ENCODE results near the gene PPP4C.
"Not testable (repeated sequence)": the region's sequence is repeated elsewhere in the genome, so short reads cannot be mapped to it uniquely, and the experiment has no call there.

The PPP4C gene

DNA sequence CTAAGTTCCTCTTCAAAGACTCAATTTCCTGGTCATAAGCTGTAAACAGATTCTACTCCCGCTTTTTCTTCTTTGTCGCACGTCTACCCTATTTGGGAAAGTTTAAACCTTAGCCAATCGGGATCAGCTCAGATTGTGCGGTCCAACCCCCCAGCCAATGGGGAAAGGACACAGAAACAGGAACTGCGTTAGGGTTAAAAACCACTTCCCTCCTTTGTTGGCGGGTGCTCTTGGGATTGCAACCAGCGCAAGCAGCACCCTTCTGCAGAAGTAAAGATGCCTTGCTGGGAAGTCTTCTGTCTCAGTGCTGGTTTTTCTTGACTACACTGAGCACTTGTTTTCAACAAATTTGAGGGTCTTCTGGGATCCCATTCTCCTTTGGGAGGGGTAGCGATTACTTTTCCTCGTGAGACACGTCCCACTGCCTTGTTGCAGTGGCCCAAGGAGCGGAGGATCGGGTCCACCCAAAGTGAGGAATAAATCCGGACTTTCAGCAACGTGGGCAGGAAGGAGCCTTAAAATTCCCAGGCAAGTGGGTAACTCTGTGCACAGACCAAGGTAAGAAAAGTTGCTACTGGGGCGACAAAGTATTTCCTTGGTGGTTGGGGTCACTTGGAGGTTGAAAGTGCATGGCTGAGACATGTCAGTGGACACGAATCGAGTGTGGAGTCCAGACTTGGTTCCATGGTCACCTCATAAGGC is 21.2 kb downstream of the PPP4C start:
- no peak for DNase-seq (ENCODE audit: low read depth)

DNA sequence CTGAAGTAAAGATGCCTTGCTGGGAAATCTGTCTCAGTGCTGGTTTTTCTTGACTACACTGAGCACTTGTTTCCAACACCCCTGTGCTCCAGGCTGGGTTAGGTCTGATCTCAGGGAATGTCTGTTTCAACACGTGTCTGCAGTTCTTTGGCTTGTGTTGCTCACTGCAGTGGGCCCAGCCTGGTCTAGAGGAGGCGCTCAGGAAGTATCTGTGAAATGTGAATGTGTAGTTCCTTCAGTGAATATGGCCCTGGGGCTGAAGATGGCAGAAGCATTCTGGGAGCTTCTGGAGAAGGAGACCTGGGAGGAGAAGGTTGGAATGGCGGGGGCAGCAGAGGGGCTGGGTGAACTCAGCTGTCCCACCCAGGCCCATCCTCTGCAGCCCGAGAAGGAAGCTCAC is 28.3 kb downstream of the PPP4C start:
- DNase-seq (ENCODE audit: low read depth) = no peak

DNA sequence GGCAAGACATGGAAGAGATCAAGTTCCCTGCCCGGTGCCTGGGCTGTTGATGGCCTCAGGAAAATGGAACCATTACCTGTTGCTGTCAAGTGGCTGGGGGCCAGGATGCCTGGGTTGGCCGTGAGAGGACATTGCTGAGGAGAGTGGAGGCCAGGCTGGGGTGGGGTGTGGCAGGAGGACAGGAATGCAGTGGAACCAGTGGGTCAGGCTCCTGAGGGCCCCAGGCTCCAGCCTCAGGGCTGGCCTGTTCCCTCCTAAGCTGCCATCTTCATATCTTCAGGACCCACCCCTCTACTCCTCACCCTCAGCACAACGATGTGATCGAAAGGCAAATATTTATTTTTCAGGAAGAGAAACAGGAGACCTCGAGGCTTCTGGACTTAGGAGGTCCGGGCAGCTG is 28.7 kb downstream of the PPP4C start:
- DNase-seq (ENCODE audit: low read depth) = no peak

DNA sequence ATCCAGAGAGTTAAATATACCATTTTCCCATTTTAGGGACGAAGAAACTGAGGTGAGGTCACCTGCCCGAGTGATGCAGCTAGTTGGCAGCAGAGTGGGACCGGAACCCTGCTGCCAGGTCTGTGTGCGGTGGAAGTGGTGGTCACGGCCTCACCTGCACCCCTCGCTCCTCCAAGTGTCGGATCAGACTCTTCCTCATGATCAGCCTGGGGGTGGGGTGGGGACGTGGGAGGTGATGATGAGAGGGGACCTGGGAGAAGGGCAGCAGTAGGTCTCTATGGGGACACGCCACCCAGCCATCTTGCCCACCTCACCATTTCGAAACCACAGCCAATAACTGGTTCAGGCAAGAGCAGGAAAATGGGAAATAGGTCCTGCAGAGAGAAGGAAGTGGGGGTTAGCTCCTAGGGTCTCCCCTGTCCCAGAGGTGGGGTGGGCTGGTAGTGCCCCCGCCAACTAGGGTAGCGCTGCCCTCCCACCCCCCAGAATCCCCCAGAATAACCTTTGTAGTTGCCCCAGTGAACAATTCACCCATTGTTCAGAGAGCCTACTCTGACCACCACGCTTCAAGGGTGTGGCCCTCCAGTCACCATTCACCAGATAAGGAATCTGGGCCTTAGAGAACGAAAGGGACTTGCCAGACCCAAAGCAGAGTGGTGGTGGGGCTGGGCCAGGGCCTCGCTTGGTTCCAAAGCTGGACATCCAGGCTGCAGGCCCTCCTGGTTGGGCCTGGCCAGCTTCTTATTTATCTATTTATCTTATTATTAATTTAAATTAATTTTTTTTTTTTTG is 32.5 kb downstream of the PPP4C start:
- no peak for DNase-seq (ENCODE audit: low read depth)

DNA sequence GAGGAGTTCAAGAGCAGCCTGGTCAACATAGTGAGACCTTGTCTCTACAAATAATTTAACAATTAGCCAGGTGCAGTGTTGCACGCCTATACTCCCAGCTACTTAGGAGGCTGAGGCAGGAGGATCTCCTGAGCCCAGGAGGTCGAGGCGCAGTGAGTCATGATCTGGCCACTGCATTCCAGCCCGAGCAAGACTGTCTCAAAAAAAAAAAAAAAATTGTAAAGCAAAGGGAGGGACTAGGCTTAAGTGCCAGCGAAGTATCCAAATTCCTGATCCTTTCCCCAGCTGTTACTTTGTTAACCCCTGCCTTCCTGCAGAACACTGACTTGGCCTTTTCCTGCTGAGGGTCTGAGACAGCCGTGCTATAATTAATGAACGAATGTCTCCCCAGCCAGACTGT is 34.9 kb downstream of the PPP4C start:
- no peak for DNase-seq (ENCODE audit: low read depth)

DNA sequence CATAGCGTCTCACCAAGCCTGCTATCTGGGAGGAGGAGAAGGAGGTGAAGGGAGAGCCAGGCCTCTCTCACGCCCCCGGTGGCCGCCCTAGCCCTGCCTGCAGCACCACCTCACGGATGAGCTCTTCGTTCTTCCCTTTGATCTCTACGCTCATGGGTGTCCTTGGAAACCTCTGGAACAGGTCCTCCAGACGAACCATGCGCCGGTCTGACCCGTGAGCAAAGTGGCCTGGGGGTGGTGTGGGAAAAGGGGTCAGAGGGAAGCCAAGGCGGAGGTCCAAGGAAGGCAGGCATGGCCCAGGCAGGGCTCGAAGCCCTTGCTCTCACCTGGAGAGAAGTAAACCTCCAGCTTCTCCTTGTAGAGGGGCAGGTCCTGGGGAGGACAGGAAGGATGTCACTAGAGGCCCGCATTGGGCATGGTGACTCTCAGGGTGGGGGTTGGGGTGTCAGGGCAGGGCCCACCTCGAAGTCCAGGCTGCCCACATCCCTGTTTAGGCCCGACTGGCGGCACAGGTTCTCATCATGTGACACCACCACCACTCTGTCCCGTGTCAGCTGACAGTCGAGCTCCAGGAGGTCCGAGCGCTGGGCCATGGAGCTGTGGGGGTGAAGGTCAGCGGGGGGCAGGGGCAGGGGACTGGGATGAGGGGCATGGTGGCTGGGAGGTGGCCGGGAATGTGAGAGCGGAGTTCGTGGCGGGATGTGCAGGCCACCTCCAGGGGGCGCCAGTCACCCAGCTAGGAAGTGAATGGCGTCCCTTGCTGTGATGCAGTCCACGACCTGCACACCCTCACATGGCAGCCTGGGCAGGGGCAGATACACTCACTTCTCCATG is 36.6 kb downstream of the PPP4C start:
- no peak for DNase-seq (ENCODE audit: low read depth)

DNA sequence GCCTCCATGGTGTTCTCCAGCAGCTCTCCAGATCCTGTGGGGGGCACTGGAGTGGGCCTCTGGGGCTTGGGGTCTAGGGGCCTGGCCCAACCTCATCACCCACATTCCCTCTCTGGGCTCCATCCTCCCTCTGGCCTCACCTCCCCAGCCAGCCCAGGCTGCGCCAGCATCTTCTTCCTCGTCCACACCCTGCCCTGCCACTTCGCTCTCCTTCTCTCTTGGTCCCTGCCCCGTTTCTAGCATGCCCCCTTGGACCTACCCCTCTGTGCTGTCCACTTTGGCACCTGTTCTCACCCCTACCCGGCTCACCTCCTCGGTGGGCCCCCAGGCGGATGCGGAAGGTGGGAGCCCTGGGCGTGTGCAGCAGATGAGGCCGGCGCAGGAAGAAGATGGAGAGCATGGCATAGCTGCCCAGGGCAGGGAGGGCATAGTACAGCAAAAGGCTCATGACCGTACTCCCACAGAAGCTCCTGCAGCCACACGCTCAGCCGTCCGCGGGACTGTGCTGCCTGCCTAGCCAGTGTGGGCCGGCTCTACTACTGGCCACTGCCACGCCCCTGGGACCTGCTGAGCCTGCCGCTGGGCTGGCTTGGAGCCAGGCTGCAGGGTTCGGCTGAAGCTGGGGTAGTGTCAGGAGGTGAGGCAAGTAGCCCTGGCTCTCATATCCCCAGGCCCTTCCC is 37.4 kb downstream of the PPP4C start, which contains the start of gene GDPD3:
Gene GDPD3 (minus strand): TSS at position 507 of the 680 bp plus-strand sequence. CDS start 59 bp downstream, at position 448.
- no peak for DNase-seq (ENCODE audit: low read depth)

DNA sequence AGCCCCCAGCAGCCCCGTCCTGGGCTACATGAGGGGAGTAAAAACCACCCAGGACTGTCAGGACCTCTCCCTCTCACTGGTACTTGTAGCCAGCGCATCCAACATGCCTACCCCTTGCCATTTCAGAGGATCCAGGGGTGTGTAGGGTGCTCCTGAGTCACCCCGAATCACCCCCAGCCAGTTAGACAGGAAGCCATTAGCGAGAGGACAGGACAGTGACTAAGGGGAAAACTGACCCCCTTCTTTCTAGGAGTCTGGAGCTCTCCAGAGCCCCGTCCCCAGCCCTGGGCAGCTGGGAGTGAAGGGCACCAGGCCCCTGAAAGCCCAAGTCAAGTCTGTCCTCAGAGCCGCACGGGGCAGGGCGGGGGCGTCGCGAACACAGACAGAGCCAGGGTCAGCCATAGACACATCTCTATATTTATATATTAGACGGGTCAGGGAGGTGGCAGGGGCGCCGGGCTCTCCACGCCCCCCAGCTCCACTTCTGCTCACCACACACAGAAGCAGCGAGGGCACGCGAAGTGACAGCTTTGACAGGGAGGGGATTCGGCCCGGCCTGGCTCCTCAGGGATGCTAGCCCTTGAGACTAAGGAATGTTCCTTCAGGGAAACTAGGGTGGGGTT is 38.0 kb downstream of the PPP4C start:
- DNase-seq (ENCODE audit: low read depth) = no peak

DNA sequence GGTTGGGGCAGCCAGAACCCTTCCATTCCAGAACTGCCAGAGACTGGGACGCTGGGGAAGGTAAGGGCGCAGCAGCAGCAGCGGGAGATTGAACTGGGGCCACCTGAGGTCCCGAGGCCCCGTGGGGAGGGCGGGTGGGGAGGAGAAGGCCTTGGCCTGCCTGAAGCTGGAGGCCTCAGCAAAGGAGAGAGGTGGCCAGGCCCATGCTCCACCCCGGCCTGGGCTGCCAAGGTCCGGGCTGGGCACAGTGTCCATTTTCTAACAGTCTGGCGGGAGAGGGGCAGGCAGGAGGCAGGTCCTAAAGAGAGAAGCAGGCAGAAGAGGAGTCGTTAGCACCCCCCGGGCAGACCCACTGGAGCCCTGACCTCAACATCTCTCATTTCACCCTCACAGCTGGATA is 38.6 kb downstream of the PPP4C start:
- DNase-seq (ENCODE audit: low read depth) = no peak

DNA sequence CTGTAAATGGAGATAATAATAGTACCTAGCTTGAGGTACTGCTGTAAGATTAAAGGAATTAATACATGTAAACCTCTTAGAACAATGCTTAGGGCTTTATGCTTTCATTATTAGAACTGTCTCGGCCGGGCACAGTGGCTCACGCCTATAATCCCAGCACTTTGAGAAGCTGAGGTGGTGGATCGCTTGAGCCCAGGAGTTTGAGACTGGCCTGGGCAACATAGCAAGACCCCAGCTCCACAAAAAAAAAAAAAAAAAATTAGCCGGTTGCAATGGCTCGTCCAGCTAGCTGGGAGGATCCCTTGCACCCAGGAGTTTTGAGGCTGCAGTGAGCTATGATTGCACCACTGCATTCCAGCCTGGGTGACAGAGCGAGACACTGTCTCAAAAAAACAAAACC is 39.0 kb downstream of the PPP4C start:
- DNase-seq (ENCODE audit: low read depth) = not testable (repeated sequence)

DNA sequence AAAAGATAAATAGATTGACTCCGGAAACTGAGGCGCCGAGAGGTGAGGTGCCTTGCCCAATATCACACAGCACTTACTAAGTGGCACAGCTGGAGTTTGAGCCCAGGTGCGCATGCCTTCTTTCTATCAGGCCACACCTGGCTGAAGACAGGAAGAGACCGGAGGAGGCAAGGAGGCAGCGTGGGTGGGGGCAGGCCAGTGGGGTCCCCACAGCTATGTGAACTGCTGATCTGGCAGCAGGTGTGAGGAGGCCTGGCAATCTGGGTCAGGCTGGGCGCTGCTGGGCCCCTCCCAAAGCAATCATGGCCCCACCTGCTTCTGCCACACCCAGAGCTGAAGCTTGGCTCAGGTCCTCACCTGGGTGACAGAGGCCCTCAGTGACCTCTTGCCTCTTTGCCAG is 39.4 kb downstream of the PPP4C start:
- DNase-seq (ENCODE audit: low read depth) = no peak

DNA sequence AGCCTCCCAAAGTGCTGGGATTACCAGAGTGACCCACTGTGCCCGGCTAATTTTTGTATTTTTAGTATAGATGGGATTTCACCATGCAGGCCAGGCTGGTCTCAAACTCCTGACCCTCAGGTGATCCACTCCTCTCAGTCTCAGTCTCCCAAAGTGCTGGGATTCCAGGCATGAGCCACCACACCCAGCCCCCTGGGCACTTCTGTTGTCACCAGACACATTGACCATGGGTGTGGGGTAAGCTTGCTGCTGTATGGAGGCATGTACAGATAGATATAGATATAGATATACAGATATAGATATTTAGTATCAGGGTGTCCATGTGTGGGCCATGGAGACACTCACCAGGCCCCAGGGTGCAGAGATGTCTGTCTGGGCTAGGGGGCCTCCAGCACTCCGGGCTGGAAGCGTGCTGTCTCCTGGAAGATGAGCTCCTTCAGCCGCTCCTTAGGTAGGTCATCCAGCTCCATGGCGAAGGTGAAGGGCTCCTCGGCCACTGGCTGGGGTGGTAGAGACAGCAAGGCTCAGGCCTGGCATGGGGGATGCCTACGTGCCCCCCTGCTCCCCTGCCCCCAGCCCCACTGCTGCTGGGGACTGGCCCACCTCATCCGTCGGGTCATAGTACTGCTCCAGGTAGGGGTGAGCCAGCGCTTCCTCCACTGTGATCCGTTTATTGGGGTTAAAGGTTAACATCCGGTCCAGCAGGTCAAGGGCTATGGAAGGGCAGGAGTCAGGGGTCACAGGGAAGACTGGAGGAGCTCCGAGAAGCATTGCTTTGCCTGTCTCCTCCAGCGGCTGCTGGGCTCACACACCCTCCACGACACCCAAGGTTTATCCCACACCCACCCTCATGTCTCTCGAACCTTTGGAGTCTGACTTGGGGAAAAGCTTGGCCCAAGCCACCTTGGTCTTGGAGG is 40.8 kb downstream of the PPP4C start:
- DNase-seq (ENCODE audit: low read depth) = no peak

DNA sequence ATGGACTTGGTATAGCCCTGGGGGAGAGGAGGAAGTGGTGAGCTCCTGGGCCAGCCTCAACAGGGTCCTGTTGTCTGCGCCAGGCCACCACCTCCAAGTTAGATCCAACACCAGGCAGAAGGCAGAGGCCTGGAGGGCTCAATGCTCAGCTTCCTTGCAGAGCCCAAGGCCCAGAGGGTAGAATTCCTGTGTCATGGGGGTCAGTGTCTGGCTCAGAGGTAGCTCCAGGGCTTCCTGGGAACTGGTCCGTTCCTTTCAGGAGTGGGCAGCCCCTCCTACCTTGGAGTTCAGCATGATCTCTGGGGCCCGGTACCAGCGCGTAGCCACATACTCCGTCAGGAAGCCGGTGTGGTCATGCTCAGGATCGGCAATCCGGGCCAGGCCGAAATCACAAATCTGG is 42.0 kb downstream of the PPP4C start:
- no peak for DNase-seq (ENCODE audit: low read depth)

DNA sequence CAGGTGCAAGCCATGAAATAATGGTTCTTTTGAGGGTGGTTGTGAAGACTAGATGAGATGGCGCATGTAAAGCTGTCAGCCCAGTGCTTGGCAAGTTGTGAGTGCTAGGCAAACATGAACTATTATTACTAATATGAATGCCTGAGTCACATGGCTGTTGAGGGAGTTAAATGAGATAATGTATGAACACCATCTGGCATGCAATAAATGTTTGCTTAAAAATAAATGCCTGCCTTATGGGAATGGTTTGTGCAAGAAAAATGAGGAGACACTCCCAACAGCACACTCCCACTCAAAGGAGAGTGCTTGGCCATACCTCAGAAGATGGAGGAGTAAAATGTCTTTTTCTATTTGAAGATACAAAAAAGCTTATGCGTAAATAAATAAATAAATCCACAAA is 43.6 kb downstream of the PPP4C start:
- no peak for DNase-seq (ENCODE audit: low read depth)

DNA sequence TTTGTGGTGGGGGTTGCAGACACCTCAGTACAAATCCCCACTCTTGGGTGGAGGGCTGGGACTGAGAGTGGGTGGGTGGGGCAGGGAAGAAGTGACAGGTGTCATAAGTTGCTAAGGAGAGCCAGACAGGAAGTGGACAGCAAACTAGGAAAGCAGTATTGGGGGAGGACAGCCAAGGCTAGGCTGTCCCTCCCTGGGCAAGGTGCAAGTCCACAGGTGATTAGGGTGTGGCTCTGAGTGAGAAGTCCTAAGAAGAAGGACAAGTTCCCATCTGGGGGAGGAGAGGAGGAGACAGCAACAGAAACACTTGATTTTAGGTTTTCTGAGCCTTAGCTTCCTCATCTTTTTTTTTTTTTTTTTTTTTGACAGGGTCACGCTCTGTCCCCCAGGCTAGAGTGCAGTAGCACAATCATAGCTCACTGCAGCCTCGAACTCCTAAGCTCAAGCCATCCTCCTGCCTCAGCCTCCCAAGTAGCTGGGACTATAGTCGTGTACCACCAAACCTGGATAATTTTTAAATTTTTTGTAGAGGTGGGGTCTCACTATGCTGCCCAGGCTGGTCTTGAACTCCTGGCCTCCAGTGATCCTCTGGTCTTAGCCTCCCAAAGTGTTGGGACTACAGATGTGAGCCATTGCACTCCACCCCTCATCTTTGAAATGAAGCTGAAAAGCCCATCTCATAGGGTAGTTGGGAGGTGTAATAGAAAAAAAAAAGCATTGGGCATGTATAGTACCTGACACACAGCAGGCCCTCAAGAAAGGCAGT is 44.7 kb downstream of the PPP4C start:
- no peak for DNase-seq (ENCODE audit: low read depth)

DNA sequence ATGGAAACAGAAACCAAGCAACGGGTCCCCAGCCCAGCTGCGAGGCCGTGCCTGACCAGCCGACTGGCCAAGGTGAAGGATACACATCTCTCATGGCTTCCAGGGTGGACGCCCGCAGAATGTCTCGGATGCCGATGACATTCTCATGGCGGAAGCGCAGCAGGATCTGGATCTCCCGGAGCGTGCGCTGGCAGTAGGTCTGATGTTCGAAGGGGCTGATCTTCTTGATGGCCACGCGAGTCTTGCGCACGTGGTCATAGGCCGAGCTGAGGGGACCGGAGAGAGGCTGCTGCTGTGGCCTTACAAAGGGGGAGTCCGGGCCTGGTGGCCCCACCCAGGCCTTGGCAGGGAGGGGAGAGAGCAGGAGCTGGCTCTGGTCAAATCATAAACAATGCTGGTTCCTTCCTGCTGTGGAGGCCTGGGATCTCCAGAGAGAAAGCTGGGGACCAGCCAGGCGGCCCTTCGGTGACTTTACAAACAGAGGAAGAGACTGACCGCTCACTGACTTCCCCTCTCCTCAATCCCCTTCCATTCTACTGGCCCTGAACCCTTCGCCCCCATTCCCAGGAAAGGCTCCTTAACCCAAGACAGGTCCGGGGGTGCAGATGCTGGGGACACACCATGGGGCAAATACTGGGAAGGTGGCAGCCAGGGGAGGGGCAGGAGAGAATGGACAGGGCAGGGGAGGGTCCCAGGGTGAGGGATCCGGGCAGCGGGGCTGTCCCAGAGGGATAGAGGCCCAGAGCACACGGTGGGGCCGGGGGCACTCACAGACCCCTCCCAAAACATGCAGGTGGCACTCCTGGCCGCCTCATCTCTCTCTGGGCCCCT is 46.2 kb downstream of the PPP4C start:
- DNase-seq (ENCODE audit: low read depth) = no peak

DNA sequence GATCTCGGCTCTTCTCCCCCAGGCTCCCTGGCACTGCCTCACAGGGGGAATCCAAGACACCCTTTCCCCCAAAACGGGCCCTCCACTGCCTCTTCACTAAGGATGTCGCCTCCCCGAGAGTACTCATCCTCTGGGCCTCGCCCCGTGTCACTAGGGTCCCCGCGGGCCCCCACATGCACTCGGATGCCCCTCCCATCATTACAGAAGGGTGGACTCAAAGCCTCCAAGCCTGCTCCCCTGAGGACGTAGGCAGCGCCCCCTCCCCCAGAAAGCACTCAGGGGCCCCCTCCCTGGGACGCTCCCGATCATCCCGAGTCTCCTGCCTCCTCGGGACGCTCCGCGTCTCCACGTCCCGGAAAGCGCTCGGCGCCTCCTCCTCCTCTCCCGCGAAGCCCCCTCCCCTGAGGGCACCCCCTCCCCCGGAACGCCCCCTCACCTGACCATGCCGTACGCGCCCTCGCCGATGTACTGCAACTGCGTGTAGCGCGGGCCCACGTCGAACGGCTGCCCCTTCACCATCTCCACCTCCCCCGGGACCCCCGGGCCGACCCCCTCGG is 46.9 kb downstream of the PPP4C start:
- DNase-seq (ENCODE audit: low read depth) = no peak

DNA sequence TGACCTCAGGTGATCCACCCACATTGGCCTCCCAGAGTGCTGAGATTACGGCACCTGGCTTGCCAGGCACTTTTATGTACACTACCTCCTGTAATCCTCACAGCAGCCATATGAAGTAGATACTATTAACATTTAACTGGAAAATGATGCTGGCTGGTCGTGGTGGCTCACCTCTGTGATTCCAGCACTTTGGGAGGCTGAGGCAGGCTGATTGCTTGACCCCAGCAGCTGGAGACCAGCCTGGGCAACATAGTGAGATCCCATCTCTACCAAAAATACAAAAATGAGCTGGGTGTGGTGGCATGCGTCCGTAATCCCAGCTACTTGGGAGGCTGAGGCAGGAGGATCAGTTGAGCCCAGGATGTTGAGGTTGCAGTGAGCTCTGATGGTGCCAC is 49.2 kb downstream of the PPP4C start:
- DNase-seq (ENCODE audit: low read depth) = no peak

DNA sequence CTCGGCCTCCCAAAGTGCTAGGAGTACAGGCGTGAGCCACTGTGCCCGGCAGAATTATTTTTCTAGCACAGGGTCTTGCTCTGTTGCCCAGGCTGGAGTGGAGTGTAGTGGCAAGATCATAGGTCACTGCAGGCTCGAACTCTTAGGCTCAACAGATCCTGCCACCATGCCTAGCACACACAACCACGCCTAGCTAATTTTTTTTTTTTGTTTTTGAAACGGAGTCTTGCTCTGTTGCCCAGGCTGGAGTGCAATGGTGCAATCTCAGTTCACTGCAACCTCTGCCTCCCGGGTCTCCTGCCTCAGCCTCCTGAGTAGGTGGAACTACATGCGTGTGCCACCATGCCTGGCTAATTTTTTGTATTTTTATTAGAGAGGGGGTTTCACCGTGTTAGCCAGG is 49.9 kb downstream of the PPP4C start:
- not testable (repeated sequence) for DNase-seq (ENCODE audit: low read depth)

Measured in HS-5 (cell line).